HG02870 (cell line): ENCODE results near the gene COL1A2.

Experiments used
- ATAC-seq: cut with Tn5 transposase; IDR thresholded peaks from one replicate; pipeline ENCODE4 v1.9.1; 2021; ENCODE audit warnings: mild to moderate bottlenecking, moderate library complexity; ENCODE audit not compliant: unreplicated experiment

Gene COL1A2

DNA sequence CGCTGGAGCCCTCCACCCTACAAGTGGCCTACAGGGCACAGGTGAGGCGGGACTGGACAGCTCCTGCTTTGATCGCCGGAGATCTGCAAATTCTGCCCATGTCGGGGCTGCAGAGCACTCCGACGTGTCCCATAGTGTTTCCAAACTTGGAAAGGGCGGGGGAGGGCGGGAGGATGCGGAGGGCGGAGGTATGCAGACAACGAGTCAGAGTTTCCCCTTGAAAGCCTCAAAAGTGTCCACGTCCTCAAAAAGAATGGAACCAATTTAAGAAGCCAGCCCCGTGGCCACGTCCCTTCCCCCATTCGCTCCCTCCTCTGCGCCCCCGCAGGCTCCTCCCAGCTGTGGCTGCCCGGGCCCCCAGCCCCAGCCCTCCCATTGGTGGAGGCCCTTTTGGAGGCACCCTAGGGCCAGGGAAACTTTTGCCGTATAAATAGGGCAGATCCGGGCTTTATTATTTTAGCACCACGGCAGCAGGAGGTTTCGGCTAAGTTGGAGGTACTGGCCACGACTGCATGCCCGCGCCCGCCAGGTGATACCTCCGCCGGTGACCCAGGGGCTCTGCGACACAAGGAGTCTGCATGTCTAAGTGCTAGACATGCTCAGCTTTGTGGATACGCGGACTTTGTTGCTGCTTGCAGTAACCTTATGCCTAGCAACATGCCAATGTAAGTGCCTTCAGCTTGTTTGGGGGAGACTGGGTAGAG, at the start of gene COL1A2:
Gene COL1A2, plus strand, starts transcription at position 459 of the 704 bp plus-strand sequence. Its CDS starts 137 bp downstream, at position 596.
- ATAC-seq = no peak

GRCh38 chr7:94345907-94346306, 48.8 kb upstream of the COL1A2 start:
- ATAC-seq = no peak

GRCh38 chr7:94348142-94348541, 46.6 kb upstream of the COL1A2 start:
- ATAC-seq = no peak

DNA sequence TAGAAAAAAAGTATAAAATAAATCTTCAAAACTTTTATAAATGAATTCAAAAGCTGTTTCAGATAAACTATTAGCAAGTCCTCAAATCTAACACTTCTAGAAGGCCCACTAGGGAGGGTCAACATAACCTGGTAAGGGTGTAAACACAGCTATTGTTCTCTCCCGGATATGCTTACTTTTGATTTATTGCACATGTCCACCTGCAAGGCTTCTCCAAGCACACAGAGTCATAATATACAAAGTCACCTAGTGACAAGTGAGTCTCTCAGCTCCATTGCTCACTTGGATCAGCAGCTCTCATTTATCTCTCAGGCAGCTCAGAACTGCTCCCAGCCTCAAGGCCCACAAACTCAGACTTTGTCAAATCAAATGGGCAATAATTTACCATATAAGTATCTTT, 44.0 kb upstream of the COL1A2 start:
- ATAC-seq = no peak

DNA sequence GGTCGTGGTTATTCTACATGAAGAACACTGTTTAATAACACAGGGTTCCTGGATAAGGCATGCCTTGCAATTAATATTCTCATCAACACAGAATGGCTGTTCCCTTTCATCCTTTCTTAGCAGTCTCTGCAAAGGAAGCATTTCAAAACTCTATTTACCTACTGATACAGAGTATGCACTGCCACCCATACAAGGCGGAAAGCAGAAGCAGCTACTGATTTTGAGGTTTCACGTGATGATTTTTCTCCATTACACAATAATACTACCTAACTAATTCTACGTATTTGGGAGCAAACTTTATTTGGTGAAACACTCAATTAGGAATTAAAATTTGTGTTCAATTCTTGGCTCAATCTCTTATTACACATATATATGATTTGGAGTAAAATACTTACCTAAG, 43.0 kb upstream of the COL1A2 start:
- ATAC-seq = no peak

- ATAC-seq = no peak
Measured at GRCh38 chr7:94352887-94353286, 41.8 kb upstream of the COL1A2 start.

GRCh38 chr7:94354953-94355352, 39.7 kb upstream of the COL1A2 start:
- ATAC-seq = no peak

DNA sequence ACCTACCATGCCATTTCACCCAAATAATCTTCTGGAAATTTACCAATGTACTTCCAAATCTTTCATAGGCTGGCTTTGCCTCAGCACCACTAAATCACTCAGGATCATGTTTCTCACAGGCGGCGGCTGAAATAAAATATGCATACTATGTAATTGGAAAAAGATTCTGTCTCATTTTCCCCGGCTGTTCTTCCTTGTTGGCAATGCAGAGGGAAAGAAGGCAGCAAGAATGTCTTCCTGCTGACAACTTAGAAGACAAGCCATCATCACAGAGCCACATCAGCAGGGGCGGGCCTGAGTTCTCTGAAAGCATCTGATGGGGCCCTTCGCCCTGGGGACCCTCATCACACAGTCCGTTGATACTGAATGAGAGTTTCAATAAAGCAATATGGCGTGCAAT, 39.2 kb upstream of the COL1A2 start:
- no peak for ATAC-seq

- ATAC-seq = no peak
Measured at GRCh38 chr7:94357076-94357475, 37.6 kb upstream of the COL1A2 start.

GRCh38 chr7:94360926-94361325, 33.8 kb upstream of the COL1A2 start:
- ATAC-seq = no peak

GRCh38 chr7:94362276-94362675, 32.4 kb upstream of the COL1A2 start:
- ATAC-seq = no peak

GRCh38 chr7:94364816-94365215, 29.9 kb upstream of the COL1A2 start:
- ATAC-seq = no peak

GRCh38 chr7:94366163-94366562, 28.5 kb upstream of the COL1A2 start:
- ATAC-seq = no peak

- ATAC-seq = no peak
Measured at GRCh38 chr7:94366832-94367231, 27.9 kb upstream of the COL1A2 start.

GRCh38 chr7:94367949-94368348, 26.7 kb upstream of the COL1A2 start:
- ATAC-seq = no peak

DNA sequence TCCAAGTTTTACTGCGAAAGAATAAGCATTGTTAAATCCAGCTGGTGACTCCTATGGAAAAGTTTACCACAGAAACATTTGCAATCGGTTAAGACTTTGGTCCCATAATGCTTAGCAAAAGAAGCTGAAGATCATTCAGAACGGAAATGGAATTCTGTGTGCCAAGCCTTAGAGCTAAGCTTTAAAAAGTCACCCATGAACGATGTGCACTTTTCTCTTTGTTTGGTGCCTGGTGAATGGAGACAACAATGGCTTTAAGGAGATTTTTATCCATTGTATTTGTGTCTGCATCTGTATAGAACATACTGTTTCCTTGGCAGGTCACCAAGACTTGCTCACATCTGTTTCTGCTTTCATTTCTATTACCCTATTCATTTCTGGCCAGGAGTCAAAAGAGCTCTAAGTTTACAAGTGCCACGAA, 26.3 kb upstream of the COL1A2 start:
- ATAC-seq = no peak

- ATAC-seq = no peak
Measured at GRCh38 chr7:94374231-94374630, 20.5 kb upstream of the COL1A2 start.

DNA sequence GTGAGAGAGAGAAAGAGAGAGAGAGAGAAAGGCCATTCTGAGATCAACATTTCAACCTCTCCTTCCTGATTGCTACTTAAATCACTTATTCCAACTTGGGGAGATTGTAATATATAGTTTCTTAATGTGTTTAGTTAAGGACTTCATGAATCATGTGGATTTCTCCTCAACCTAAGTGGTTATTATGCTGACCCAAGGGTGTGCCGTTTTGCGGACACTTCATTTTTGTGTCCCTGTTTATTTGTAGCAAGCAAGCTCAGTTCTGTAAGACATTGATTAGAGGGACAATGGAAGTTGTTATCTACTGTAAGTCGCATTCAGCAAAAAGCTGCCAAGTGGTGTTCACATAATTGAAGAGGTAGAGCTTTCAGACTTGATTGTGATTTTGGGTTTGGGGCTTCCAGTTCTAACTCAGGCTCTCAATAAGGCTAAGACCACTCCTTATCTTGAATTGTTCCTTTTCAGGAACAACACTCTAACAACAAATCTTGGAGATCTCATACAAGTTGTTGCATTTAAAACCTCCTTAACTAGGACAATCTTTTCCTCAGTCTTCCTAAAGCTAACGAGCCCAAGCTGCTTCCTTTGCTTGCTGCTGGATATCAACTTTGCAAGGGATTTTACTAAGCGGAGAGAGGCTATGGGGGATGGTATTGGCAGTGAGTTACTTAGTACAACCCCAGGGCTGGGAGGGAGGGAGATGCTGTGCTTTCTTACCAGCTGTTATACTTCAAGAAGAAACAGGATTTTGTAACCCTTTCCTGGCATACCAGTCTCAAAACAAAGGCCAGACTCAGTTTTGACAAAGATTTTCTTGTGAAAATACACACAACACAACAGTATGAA, 19.8 kb upstream of the COL1A2 start:
- no peak for ATAC-seq

DNA sequence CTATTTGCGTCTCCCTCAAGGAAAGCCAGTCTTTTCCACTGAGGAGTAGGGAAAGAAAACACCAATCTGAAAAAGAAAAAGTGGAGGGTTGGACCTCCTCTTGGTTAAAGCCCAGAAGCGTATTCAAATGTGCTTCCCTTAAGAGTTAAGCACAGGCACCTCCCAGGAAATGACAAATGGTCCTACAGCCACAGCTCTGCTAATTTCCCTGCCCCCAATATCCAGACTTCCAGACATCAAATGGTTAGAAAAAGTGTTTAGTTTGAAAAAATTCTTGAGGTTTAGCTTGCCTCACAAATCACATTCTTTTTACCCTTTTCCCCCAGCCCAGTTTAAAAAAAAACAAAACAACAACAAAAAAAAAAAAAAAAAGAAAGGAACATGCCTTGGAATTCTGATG, 19.0 kb upstream of the COL1A2 start:
- ATAC-seq = no peak

GRCh38 chr7:94376281-94376680, 18.4 kb upstream of the COL1A2 start:
- ATAC-seq = no peak

- ATAC-seq = no peak
Measured at GRCh38 chr7:94378356-94378755, 16.3 kb upstream of the COL1A2 start.

DNA sequence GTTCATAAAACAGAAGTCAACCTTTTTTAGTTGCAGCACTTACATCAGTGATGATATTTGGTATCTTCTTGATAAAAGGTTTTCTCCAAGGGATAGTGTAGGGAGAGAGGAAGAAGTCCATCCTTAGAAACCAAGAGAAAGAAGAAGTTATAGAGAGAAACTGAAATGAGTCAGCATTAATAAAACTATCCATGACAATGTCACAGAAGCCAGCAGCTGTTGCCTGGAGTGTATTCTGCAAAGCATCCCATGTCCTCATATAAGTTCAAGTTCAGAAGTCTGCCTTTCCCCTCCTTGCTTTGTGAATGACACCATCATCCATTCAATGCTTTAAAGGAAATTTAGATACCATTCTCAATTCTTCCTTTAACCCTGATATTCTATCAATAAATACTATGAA, 14.4 kb upstream of the COL1A2 start:
- ATAC-seq = no peak
